Activated CD4-positive, alpha-beta memory T cell treated with anti-CD3 and anti-CD28 coated beads for 36 hours (primary cell): ENCODE measurements around the gene GMDS. TPM values are rescaled to one million over a fixed set of nuclear protein-coding genes. Genes with fewer than 3 reads are reported as not detected.

Source experiments
- CTCF ChIA-PET: fragments of 350-600 bp; sonication (Branson Sonifier 250); formaldehyde crosslinking; loops from one replicate; lab custom pipeline; 2021; ENCODE audit warnings: antibody characterized with exemption, inconsistent platforms; lab: Charles Lee
- POLR2A ChIA-PET: fragments of 350-600 bp; sonication (Branson Sonifier 250); formaldehyde crosslinking; loops from one replicate; lab custom pipeline; 2021; ENCODE audit warnings: antibody characterized with exemption; lab: Charles Lee
- DNase-seq: peaks from one replicate; pipeline ENCODE4 v3.0.0-alpha.2; 2020
- H3K27ac Mint-ChIP-seq: one replicate; pipeline ENCODE4 v1.8.0; 2021; ENCODE audit warnings: mixed read lengths
- H3K27me3 Mint-ChIP-seq: one replicate; pipeline ENCODE4 v1.8.0; 2021; ENCODE audit warnings: mixed read lengths
- H3K36me3 Mint-ChIP-seq: one replicate; pipeline ENCODE4 v1.8.0; 2021; ENCODE audit warnings: mixed read lengths
- H3K4me1 Mint-ChIP-seq: one replicate; pipeline ENCODE4 v1.8.0; 2021; ENCODE audit warnings: low read depth, mixed read lengths
- H3K4me3 Mint-ChIP-seq: one replicate; pipeline ENCODE4 v1.8.0; 2021; ENCODE audit warnings: mild to moderate bottlenecking, mixed read lengths
- H3K9me3 Mint-ChIP-seq: one replicate; pipeline ENCODE4 v1.8.0; 2021; ENCODE audit warnings: mixed read lengths
- intact Hi-C: fragments of 100-400 bp; cut with micrococcal nuclease; formaldehyde crosslinking; loops from one replicate; pipeline ENCODE4 v1.15.1; 2023
- total RNA-seq, 2 experiments: library from RNA; stranded (reverse); gene quantifications; one replicate each; pipeline ENCODE4 v1.2.3, GENCODE V29; 2021

The GMDS gene
- total RNA-seq, 2 experiments from 2014 or later = 34.7 to 36.4 TPM

DNA sequence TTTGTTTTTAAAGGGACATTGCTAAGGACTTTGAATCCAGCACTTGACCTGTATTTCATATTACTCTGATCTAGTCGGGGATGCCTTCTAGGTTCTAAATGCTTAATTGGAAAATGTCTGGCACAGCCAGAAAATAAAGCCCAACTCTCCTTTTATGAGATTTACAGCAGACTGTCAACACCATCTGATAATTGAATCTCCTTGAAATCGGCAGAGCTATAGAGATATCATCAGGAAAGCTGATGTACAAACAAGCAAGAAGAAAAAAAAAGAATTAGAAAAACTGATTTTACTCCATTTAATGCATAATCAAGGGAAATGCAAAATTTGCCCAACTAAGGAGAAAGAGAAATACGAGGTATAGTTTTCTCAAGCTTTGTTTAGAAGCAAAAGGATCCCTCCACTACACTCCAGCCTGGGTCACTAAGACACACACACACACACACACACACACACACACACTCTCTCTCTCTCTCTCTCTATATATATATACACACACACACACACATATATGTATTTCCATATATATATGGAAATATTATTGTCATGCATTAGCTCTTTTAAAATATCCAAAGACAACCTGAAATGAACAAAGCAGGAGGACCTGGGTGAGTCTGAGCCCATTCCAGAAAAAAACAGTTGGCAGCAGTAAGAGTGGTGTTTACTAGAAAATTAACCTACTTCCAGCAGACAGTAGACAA, 645.2 kb downstream of the GMDS start:
- no peaks in the 10 kb centered on the region for H3K36me3 Mint-ChIP-seq
- ChIA-PET CTCF (interaction anchor here (0.7 to 4.6 kb wide), 4 partner anchors 11 to 1034 kb away, joined by 3 to 23 read pairs (median 5); no protein-coding TSS in a partner anchor), POLR2A (no interaction called here)

DNA sequence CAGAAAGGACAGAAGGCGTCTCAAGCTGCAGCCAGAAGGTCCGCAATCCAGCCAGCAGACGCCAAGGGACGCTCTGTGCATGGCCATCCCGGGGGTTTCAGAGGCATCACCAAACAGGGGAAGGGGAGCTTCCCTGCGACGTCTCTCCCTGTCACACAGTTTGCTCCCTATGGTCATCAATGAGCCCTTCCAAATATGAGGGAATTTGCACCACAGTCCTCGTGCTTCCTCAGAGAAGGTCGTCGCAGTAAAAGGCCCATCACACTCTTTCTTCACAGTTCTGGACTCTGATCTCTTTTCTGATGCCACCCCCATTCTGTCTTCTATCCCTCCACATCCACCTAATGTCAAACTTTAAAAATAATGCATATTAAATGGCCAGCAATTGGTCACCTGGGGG, 645.9 kb downstream of the GMDS start:
- Mint-ChIP-seq H3K36me3 (no peaks in the 10 kb centered on the region), H3K9me3 (no peaks in the 10 kb centered on the region), H3K27me3 (peaks cover 73% of the 10 kb centered on the region), H3K27ac (no peak overlapping the region), H3K4me1 (peaks cover 4% of the 10 kb centered on the region), H3K4me3 (no peak overlapping the region)
- intact Hi-C loops = loop anchor here (5.0 kb wide), 1 partner anchor 1153 kb away; the partner anchor contains the start of gene MYLK4
- ChIA-PET POLR2A (no interaction called here), CTCF (interaction anchor here (1.3 to 4.9 kb wide), 4 partner anchors 12 to 1034 kb away, joined by 3 to 23 read pairs (median 10); no protein-coding TSS in a partner anchor)
- DNase-seq = no peak

More for the DNA sequence above, 645.2 kb downstream of the GMDS start:
- DNase-seq = no peak
- H3K27me3 Mint-ChIP-seq = peaks cover 69% of the 10 kb centered on the region
- H3K27ac Mint-ChIP-seq = no peak overlapping the region
- peaks cover 4% of the 10 kb centered on the region for H3K4me1 Mint-ChIP-seq
- intact Hi-C loops = loop anchor here (10.0 kb wide), 1 partner anchor 75 kb away; no protein-coding TSS in a partner anchor
- no peak overlapping the region for H3K4me3 Mint-ChIP-seq
- H3K9me3 Mint-ChIP-seq = no peaks in the 10 kb centered on the region

DNA sequence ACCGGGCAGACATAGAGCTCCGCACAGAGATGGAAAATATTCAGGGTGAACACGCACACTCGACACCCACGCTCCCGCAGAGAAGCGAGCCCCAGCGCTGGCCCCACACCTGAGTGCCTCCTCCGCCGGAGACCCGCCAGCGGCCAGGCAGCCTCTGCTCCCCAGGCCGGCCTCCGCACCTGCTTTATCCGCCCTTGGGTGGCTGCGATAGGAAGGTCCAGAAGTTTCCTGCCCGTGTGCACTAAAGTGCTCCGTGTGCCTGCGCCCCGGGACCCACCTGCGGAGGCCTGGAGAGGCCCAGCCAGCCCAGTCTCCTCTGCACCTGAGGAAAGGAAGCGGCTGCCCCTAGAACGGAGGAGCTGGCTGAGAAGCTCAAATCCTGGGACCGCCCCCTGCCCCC, 646.5 kb downstream of the GMDS start:
- intact Hi-C loops = loop anchor here (5.0 kb wide), 1 partner anchor 1153 kb away; the partner anchor contains the start of gene MYLK4
- H3K27ac Mint-ChIP-seq = no peak overlapping the region
- peaks cover 4% of the 10 kb centered on the region for H3K4me1 Mint-ChIP-seq
- H3K27me3 Mint-ChIP-seq = peaks cover 75% of the 10 kb centered on the region
- POLR2A ChIA-PET = no interaction called here
- H3K4me3 Mint-ChIP-seq = no peak overlapping the region
- no peaks in the 10 kb centered on the region for H3K36me3 Mint-ChIP-seq
- H3K9me3 Mint-ChIP-seq = no peaks in the 10 kb centered on the region
- DNase-seq = no peak
- CTCF ChIA-PET = interaction anchor here (0.6 to 5.3 kb wide), 10 partner anchors 8 to 1859 kb away, joined by 3 to 68 read pairs (median 12); no protein-coding TSS in a partner anchor

DNA sequence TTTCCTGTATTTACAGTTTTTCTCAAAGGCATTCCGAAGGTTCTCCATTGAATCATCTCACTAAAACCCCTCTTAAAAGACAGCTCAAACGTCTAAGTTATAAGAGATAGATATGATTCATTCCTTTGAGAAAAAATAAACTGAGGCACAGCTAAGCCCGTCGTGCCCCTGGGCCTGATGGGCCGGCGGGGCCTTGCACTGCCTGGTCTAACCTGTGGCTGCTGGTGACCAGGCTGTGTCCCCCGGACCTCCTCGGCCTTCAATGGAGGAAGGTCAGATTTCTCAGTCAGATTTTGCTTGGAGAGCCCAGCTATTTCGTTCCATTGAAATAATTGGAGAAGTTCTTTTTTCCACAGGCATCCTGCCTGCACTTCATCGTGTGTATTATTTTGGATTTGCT, 647.0 kb downstream of the GMDS start:
- DNase-seq = no peak
- H3K4me1 Mint-ChIP-seq = peaks cover 4% of the 10 kb centered on the region
- peaks cover 73% of the 10 kb centered on the region for H3K27me3 Mint-ChIP-seq
- H3K27ac Mint-ChIP-seq = no peak overlapping the region
- H3K4me3 Mint-ChIP-seq = no peak overlapping the region
- H3K9me3 Mint-ChIP-seq = no peaks in the 10 kb centered on the region
- no peaks in the 10 kb centered on the region for H3K36me3 Mint-ChIP-seq
- intact Hi-C loops = loop anchor here (5.0 kb wide), 1 partner anchor 1154 kb away; the partner anchor contains the start of gene MYLK4
- ChIA-PET CTCF (interaction anchor here (0.6 to 5.3 kb wide), 11 partner anchors 9 to 1860 kb away, joined by 3 to 68 read pairs (median 10); partner anchors contain the start of gene MYLK4), POLR2A (no interaction called here)

DNA sequence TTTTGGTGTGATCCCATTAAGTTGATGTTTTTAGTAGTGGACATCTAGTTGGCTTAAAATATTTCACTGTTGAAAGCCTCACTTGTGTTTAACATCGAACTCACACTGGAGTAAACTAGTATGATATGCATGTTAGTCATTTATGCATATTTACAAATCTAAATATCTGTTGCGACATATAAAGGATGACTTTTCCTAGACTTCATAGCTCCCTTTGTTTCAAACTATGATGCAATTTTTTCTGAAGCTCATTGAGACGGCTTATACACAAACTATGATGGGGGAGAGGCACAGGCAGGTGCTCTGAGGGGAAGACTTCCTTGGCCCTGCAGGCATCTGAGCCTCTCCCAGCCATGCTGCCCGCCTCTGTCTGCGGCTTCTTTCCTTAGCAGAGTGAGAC, 647.5 kb downstream of the GMDS start:
- H3K36me3 Mint-ChIP-seq = no peaks in the 10 kb centered on the region
- no peak overlapping the region for H3K27ac Mint-ChIP-seq
- no peak overlapping the region for H3K4me3 Mint-ChIP-seq
- DNase-seq = no peak
- ChIA-PET POLR2A (no interaction called here), CTCF (interaction anchor here (0.7 to 5.3 kb wide), 13 partner anchors 9 to 1153 kb away, joined by 3 to 68 read pairs (median 10); partner anchors contain the start of gene MYLK4)
- no peaks in the 10 kb centered on the region for H3K9me3 Mint-ChIP-seq
- H3K4me1 Mint-ChIP-seq = peaks cover 4% of the 10 kb centered on the region
- peaks cover 70% of the 10 kb centered on the region for H3K27me3 Mint-ChIP-seq
- intact Hi-C loops = loop anchor here (2.0 to 5.0 kb wide), 3 partner anchors 599 to 1154 kb away; partner anchors contain the start of gene MYLK4

DNA sequence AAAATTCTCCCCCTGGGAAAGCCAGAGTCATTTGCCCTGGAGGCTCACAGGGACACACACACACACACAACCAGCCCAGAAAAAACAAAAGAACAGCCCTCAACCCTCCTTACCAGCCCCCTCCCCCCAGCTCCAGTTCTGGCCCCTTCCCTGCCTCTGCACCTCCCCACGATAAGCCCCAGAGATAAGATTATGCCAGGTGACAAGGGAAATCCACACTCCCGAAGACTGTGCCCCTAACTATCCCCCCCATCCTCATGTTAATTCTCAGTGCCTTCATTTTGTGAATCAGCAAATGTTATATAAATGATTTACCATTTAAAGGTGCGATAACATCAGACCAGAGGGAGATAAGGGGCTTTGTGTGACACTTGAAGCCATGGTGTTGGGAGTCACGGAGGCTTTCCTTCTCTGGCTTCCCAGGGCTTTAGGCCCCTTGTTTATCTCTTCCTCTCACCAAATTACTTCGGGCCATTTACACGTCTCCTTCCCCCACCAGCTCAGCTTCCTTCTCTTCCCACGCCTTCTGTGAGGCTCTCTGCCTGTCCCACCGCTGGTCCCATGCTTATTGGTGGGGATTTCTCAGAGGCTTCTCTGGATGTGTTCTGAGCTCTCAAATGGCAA, 648.2 kb downstream of the GMDS start:
- ChIA-PET POLR2A (interaction anchor here (0.9 kb wide), 1 partner anchor 982 kb away, joined by 3 read pairs; no protein-coding TSS in a partner anchor), CTCF (interaction anchor here (0.7 to 5.3 kb wide), 27 partner anchors 8 to 1153 kb away, joined by 3 to 68 read pairs (median 6); partner anchors contain the start of gene MYLK4)
- Mint-ChIP-seq H3K27me3 (peaks cover 64% of the 10 kb centered on the region), H3K9me3 (no peaks in the 10 kb centered on the region), H3K36me3 (no peaks in the 10 kb centered on the region), H3K4me3 (no peak overlapping the region), H3K27ac (no peak overlapping the region), H3K4me1 (peaks cover 4% of the 10 kb centered on the region)
- intact Hi-C loops = loop anchor here (2.0 to 5.0 kb wide), 3 partner anchors 600 to 1155 kb away; partner anchors contain the start of gene MYLK4
- DNase-seq = no peak

DNA sequence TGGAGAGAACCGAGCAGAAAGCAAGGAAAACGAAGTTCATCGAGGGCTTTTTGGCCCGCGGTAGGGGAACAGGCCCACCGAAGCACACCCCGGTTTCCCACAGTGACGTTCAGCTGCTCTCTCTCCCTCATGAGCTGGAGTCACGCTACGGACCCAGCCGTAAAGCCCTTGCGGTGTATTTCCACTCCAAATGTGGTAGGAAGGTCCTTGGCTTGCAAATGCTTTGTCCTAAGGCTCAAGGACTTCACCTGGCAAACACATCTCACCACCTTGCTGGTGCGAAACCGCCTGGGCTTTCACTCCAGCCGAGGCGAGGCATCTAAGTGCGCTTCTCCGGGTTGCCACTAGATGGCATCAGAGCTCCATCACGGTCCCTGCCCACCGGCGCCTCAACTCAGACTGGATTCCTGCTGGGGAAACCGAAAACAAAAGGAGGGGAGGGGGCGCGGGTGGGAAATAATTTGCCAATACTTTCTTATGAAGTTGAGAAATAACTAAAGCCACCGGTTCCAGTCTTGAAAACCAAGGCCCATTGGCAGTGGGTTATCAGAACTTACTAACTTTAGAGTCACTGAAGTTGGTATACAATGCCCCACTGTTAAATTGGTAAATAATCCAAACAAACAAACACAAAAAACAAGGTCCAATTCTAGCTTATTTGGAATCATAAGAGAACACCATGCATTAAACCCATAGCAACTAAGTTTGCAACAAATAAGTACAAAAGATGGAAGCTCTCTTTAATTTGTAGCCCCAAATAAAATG, 649.1 kb downstream of the GMDS start:
- intact Hi-C loops = loop anchor here (2.0 to 5.0 kb wide), 3 partner anchors 601 to 1156 kb away; partner anchors contain the start of gene MYLK4
- CTCF ChIA-PET = interaction anchor here (0.6 to 5.3 kb wide), 36 partner anchors 9 to 1154 kb away, joined by 3 to 68 read pairs (median 4); partner anchors contain the start of gene MYLK4
- Mint-ChIP-seq H3K4me1 (peaks cover 4% of the 10 kb centered on the region), H3K27ac (no peak overlapping the region), H3K36me3 (no peaks in the 10 kb centered on the region), H3K27me3 (peaks cover 59% of the 10 kb centered on the region), H3K9me3 (no peaks in the 10 kb centered on the region), H3K4me3 (no peak overlapping the region)
- POLR2A ChIA-PET = interaction anchor here (0.9 kb wide), 1 partner anchor 983 kb away, joined by 3 read pairs; no protein-coding TSS in a partner anchor
- peak; percentile 73 for DNase-seq

DNA sequence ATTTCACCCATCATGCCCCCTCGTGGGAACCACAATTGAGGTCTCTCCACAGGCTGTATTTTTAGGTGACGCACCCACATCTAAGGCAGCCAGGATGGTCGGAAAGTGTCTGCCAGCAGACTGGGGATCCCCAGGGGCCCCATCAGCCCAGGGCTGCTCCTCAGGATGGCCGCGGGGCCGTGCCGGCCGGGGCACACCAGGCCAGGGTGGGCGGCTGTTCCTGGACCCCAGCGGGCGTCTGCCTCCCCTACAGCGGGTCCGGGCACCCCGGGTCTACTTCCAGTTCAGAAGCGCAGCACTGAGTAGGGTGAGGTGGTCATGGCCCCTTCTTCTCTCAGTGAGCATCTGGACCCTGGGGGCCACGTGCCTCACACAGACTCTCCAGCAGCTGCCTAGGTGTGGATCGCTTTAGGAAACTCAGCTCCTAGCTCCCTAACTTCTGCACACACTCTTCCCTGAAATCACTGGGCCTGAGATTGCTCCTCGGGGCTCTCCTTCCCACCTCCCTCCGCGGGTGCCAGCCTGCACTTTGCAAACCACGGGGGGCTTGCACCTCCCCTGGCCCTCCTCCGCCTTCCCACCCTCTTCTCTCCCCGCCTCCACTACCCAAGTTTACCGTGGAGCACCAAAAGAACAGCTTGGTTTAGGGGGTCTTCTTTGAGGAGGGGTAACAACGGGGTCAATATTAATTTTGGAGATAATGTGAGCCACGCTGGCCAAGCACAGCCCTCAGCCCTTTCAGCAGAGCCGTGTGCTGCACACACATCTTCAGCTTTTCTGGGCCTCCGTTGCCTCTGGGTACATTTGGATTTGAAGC, 649.9 kb downstream of the GMDS start:
- intact Hi-C loops = loop anchor here (2.0 to 5.0 kb wide), 3 partner anchors 601 to 1157 kb away; partner anchors contain the start of gene MYLK4
- POLR2A ChIA-PET = no interaction called here
- peaks cover 51% of the 10 kb centered on the region for H3K27me3 Mint-ChIP-seq

DNA sequence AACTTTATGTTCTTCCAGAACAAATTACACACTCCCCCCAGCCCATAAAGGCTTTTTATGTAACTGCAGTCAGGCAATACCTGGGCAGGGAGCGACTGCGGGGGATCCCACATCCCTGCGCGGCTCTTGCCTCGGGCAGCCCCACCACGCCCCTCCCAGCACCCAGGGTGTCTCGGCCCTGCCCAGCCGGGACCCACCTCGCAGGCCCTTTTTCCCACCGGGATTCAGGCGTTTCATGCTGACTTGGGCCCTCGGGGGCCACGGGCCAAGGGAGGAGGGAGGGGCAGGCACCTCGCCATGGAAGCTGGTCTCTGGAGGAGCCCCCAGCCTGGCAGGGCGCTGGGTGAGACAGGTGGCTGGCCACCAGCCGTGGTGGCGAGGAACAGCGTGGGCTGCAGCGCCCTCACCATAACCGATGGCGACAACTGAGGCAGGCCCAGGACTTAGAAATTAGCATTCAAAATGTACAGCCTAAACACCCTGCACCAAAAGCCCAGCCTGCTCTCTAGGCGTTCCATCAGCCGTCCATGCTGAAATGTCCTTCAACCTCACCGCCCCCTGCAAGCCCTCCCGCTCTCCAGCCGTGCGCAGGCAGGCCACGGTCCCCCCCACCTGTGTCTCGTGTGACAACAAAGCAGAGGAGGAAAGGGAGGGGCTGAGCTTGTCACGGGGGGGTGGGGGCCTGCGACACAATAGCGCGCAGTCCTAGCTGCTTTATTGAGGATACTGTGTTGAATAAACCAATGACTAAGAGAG, 650.8 kb downstream of the GMDS start:
- H3K4me3 Mint-ChIP-seq = no peak overlapping the region
- H3K4me1 Mint-ChIP-seq = peaks cover 4% of the 10 kb centered on the region
- intact Hi-C loops = loop anchor here (5.0 kb wide), 1 partner anchor 1158 kb away; the partner anchor contains the start of gene MYLK4
- H3K27ac Mint-ChIP-seq = no peak overlapping the region
- H3K36me3 Mint-ChIP-seq = no peaks in the 10 kb centered on the region
- peaks cover 47% of the 10 kb centered on the region for H3K27me3 Mint-ChIP-seq
- ChIA-PET CTCF (interaction anchor here (0.5 to 5.3 kb wide), 7 partner anchors 510 to 1156 kb away, joined by 3 to 68 read pairs (median 14); partner anchors contain the start of gene MYLK4), POLR2A (interaction anchor here (0.6 kb wide), 1 partner anchor 1693 kb away, joined by 4 read pairs; no protein-coding TSS in a partner anchor)
- no peak for DNase-seq
- H3K9me3 Mint-ChIP-seq = no peaks in the 10 kb centered on the region

More for the DNA sequence above, 649.9 kb downstream of the GMDS start:
- Mint-ChIP-seq H3K4me3 (no peak overlapping the region), H3K9me3 (no peaks in the 10 kb centered on the region), H3K36me3 (no peaks in the 10 kb centered on the region), H3K27ac (no peak overlapping the region), H3K4me1 (peaks cover 4% of the 10 kb centered on the region)
- DNase-seq = no peak
- CTCF ChIA-PET = interaction anchor here (0.6 to 5.3 kb wide), 30 partner anchors 9 to 1155 kb away, joined by 3 to 68 read pairs (median 4); partner anchors contain the start of gene MYLK4

DNA sequence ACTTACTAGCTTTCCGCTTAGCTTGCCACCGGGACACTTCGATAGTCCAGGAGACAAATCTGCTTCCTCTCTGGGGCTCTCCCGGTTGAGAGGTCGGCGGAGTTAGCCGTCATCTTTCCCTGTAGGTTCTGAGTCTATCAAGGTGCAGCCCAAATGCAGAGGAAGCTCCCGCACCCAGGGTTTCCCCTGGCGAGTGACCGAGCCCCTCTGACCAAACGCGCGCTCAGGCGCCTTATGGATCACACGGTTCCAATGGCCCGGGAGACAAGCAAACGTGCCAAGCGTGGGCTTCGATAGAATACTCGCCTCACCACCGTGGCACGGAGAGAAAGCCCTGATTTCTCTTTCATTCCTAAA, 651.5 kb downstream of the GMDS start:
- no peaks in the 10 kb centered on the region for H3K36me3 Mint-ChIP-seq
- H3K27ac Mint-ChIP-seq = no peak overlapping the region
- POLR2A ChIA-PET = interaction anchor here (0.6 kb wide), 1 partner anchor 1694 kb away, joined by 4 read pairs; no protein-coding TSS in a partner anchor
- intact Hi-C loops = no loop called here
- CTCF ChIA-PET = interaction anchor here (1.0 to 5.3 kb wide), 3 partner anchors 22 to 1041 kb away, joined by 3 to 39 read pairs (median 3); no protein-coding TSS in a partner anchor
- H3K9me3 Mint-ChIP-seq = no peaks in the 10 kb centered on the region
- no peak overlapping the region for H3K4me3 Mint-ChIP-seq
- H3K4me1 Mint-ChIP-seq = peaks cover 4% of the 10 kb centered on the region
- peaks cover 50% of the 10 kb centered on the region for H3K27me3 Mint-ChIP-seq
- DNase-seq = no peak
